Central memory CD4-positive, alpha-beta T cell (primary cell): ENCODE data around the gene ARID5B.

Experiments used
- DNase-seq: peaks from one replicate; pipeline ENCODE4 v3.0.0; 2022
- total RNA-seq, 3 experiments: gene quantifications; one replicate each; lab custom pipeline; 2026; lab: John Stamatoyannopoulos, UW

ARID5B gene, protein sequence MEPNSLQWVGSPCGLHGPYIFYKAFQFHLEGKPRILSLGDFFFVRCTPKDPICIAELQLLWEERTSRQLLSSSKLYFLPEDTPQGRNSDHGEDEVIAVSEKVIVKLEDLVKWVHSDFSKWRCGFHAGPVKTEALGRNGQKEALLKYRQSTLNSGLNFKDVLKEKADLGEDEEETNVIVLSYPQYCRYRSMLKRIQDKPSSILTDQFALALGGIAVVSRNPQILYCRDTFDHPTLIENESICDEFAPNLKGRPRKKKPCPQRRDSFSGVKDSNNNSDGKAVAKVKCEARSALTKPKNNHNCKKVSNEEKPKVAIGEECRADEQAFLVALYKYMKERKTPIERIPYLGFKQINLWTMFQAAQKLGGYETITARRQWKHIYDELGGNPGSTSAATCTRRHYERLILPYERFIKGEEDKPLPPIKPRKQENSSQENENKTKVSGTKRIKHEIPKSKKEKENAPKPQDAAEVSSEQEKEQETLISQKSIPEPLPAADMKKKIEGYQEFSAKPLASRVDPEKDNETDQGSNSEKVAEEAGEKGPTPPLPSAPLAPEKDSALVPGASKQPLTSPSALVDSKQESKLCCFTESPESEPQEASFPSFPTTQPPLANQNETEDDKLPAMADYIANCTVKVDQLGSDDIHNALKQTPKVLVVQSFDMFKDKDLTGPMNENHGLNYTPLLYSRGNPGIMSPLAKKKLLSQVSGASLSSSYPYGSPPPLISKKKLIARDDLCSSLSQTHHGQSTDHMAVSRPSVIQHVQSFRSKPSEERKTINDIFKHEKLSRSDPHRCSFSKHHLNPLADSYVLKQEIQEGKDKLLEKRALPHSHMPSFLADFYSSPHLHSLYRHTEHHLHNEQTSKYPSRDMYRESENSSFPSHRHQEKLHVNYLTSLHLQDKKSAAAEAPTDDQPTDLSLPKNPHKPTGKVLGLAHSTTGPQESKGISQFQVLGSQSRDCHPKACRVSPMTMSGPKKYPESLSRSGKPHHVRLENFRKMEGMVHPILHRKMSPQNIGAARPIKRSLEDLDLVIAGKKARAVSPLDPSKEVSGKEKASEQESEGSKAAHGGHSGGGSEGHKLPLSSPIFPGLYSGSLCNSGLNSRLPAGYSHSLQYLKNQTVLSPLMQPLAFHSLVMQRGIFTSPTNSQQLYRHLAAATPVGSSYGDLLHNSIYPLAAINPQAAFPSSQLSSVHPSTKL
- 166 to 275 (median 190) reads per million in 3 experiments for total RNA-seq

GRCh38 chr10:61900829-61901792 lies at the start of gene ARID5B:
TSS of gene ARID5B (plus strand) at chr10:61901699. CDS start at chr10:61901710, 11 bp downstream.
- DNase-seq: peak; percentile 58

GRCh38 chr10:61852261-61852660 lies 49.2 kb upstream of the ARID5B start:
- no peak for DNase-seq

DNA sequence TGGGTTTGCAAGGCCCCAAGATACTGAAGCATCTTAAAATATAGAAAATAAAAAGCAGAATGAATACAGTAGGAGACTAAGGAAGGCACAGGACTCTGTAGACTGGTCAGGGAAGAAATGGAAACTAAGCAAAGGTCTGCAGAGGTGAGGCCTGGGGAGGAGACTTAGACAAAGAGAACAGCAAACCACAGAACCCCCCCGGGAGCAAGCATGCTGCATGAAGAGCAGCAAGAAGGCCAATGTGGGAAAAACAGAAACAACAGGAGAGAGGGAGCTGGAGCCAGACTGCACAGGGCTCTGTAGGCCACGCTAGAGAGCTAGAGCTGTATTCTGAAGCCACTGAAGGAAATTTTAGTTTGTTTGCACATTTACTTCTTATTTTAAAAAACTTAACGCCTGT lies 45.7 kb upstream of the ARID5B start:
- no peak for DNase-seq

GRCh38 chr10:61857746-61858145 lies 43.8 kb upstream of the ARID5B start:
- DNase-seq: no peak

- no peak for DNase-seq
These were observed 41.7 kb upstream of the ARID5B start for GRCh38 chr10:61859786-61860185.

GRCh38 chr10:61860964-61861758 lies 40.3 kb upstream of the ARID5B start:
- DNase-seq: no peak

- no peak for DNase-seq
These were observed 37.5 kb upstream of the ARID5B start for GRCh38 chr10:61863981-61864380.

GRCh38 chr10:61866700-61867368 lies 34.7 kb upstream of the ARID5B start:
- DNase-seq: no peak

GRCh38 chr10:61867374-61867773 lies 34.1 kb upstream of the ARID5B start:
- DNase-seq: peak; percentile 12

DNA sequence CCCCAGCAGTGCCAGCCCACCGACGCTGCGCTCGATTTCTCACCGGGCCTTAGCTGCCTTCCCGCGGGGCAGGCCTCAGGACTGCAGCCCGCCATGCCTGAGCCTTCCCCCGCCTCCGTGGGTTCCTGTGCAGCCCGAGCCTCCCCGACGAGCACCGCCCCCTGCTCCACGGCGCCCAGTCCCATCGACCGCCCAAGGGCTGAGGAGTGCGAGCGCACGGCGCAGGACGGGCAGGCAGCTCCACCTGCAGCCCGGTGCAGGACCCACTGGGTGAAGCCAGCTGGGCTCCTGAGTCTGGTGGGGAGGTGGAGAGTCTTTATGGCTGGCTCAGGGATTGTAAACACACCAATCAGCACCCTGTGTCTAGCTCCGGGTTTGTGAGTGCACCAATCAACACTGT lies 33.7 kb upstream of the ARID5B start:
- peak; percentile 61 for DNase-seq

DNA sequence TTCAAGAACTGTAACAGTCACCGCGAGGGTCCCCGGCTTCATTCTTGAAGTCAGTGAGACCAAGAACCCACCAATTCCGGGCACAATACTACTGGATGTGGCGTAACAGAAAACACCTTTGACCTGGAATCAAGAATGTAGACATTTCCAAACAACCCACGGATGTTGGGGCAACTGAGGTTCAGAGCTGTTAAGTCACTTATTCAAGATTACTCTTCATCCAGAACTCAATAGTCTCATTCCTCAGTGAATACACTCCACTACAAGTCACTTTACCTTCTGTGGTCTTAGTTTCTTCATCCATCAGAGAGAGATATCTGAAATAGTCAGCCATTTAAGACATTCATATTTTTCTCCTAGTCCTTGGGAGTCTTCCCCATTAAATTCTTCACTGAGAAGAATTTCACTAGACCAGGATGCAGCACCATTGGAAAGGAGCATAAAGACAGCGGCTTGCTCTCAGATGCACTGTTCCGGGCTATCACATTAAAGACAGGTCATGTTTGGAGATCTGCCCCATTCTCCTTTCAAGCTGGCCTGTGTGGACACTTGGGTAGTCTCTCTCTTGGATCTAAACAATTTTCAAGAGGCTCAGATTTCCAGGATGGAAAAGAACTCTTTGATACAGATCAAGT lies 32.3 kb upstream of the ARID5B start:
- no peak for DNase-seq

- no peak for DNase-seq
These were observed 31.5 kb upstream of the ARID5B start for GRCh38 chr10:61869774-61870525.

GRCh38 chr10:61870526-61870895 lies 31.0 kb upstream of the ARID5B start:
- DNase-seq: no peak

GRCh38 chr10:61871487-61871886 lies 30.0 kb upstream of the ARID5B start:
- DNase-seq: no peak

DNA sequence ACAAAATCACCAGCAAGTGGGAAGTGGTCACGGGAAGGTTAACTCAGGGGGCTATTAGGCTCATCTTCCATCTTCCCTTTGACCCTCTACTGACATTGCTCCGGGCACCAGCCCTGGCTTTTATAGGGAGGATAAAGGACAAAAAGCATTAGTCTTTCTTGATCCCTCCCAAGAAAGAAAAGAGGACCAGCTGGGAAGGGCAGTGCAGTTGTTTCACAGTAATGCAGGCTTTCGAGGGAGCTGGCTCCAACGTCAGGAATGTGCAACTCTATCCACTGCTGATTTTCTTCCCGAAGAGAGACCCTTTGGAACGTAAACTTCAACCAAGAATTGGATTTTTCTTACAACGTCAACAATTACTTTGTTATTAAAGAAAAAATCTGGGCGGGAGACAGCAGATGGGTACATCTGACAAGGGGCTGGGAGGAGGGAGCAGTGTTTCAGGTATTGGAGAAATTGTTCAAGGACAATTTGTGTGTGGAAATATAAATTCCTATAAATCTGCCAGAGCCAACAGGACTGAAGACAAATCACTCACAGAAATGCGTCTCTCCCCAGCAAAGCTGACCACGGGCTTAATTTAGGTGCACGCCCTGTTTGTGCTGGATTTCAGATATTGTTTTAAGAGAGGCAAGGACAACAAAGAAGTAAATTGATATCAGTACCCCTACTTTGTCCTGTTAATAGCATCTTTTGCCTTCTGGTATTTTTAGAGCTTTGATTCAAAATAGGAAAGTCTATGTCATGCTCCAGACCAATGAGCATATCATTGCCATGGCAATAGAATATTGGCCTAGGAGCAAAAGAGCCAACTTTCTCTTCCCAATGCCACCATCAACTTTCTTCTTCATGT lies 23.4 kb upstream of the ARID5B start:
- no peak for DNase-seq

GRCh38 chr10:61878740-61879068 lies 22.8 kb upstream of the ARID5B start:
- no peak for DNase-seq

- DNase-seq: no peak
These were observed 18.7 kb upstream of the ARID5B start for GRCh38 chr10:61882621-61883370.
